ENCODE data around the gene BDH1. TPM values are rescaled to one million over a fixed set of nuclear protein-coding genes. Genes with fewer than 3 reads are reported as not detected.

The BDH1 gene
- polyA plus RNA-seq, 1 donor (not counting 4 experiments of a cell fraction or from before 2014, with no cell fraction given) = 30.2 TPM

DNA sequence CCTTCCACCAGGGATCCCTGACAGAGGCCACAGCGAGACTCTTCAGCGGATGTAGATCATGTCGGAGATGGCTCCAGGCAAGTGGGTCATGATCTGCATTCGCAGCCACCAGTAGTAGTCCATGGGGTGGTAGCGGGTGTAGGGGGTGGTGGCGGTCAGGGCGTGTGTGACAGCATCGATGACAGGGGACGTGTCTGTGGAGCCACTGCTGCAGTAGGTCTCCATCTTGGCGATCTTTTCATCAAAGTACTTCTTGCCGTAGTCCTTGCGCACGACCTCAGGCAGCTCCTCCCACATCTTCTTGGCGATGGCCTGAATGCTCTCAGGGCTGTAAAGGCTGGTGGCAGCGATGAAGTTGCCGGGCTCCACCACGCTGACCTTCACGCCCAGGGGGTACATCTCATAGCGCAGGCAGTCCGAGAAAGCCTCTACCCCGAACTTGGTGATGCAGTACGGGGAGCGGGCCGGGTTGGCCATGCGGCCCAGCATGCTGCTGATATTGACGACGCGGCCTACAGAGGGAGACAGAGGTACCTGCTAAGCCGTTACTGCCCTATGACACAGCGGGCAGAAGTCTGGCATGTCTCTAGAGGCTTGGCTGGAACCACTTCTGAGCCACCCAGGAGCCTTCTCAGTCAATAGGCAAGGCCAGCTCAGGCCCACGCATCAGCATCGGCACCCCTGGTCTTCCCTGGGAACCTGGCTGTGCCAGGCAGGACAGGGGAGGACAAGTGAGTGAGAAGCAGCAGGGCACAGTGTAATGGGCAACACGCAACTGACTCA, 43.7 kb downstream of the BDH1 start:
- no peaks in the 10 kb centered on the region for H3K9me3 ChIP-seq (ENCODE audit: control insufficient read depth, low read depth, low read length)
- H2AFZ ChIP-seq (ENCODE audit: control insufficient read depth, low read length) = no peak overlapping the region
- DNase-seq (ENCODE audit: low read depth, low spot score) (no peak), FAIRE-seq (no peak)
- H4K20me1 ChIP-seq (ENCODE audit: control insufficient read depth, extremely low read depth, insufficient read depth, low read length) = no peaks in the 10 kb centered on the region
- peaks cover 1% of the 10 kb centered on the region for H3K79me2 ChIP-seq (ENCODE audit: control insufficient read depth, insufficient read depth, low read length)
- no peak overlapping the region for H3K4me3 ChIP-seq (ENCODE audit: control insufficient read depth in 2 of 3, extremely low read depth in 1 of 3, insufficient read depth in 2 of 3, low read depth in 1 of 3, low read length in 3 of 3)
- no peak overlapping the region for H3K27ac ChIP-seq (ENCODE audit: control insufficient read depth, insufficient read depth, low read length)
- H3K9ac ChIP-seq (ENCODE audit: control insufficient read depth, extremely low read depth, insufficient read depth, low read length) = no peak overlapping the region
- no peaks in the 10 kb centered on the region for H3K27me3 ChIP-seq (ENCODE audit: control insufficient read depth, extremely low read depth, insufficient read depth, low read length)
- H3K36me3 ChIP-seq (ENCODE audit: control insufficient read depth in 2 of 2, extremely low read depth in 1 of 2, insufficient read depth in 2 of 2, low read length in 2 of 2) = peaks cover 0 to 14% of the 10 kb centered on the region in 2 experiments
- peaks cover 52% of the 10 kb centered on the region for H3K4me1 ChIP-seq (ENCODE audit: control insufficient read depth, extremely low read depth, insufficient read depth, low read length)
- dilution Hi-C loops (cut with MboI; ENCODE audit: extremely low pct_ligation_motif_present, low sequenced_read_pairs) = no loop called here
- TF ChIP-seq EZH2 (IDR thresholded peaks at IDR 0.05; ENCODE audit: low read length) = no peak
- no peak for TF ChIP-seq CTCF (optimal IDR thresholded peaks at IDR 0.05 in 1 of 3, IDR thresholded peaks at IDR 0.05 in 1 of 3, conservative IDR thresholded peaks at IDR 0.05 in 1 of 3; ENCODE audit: extremely low read depth in 1 of 3, insufficient read depth in 2 of 3, low read length in 3 of 3)
- H3K9me1 ChIP-seq (ENCODE audit: control insufficient read depth, extremely low read depth, insufficient read depth, low read length) = no peaks in the 10 kb centered on the region
- no peak overlapping the region for H3K4me2 ChIP-seq (ENCODE audit: control insufficient read depth, extremely low read depth, insufficient read depth, low read depth, low read length)

- Histone ChIP-seq H3K27ac (ENCODE audit: control insufficient read depth, insufficient read depth, low read length) (no peak overlapping the region), H3K27me3 (ENCODE audit: control insufficient read depth, extremely low read depth, insufficient read depth, low read length) (no peaks in the 10 kb centered on the region), H3K9me3 (ENCODE audit: control insufficient read depth, low read depth, low read length) (no peaks in the 10 kb centered on the region), H4K20me1 (ENCODE audit: control insufficient read depth, extremely low read depth, insufficient read depth, low read length) (no peaks in the 10 kb centered on the region), H3K4me1 (ENCODE audit: control insufficient read depth, extremely low read depth, insufficient read depth, low read length) (peaks cover 48% of the 10 kb centered on the region), H3K4me2 (ENCODE audit: control insufficient read depth, extremely low read depth, insufficient read depth, low read depth, low read length) (no peak overlapping the region), H3K4me3 (ENCODE audit: control insufficient read depth in 2 of 3, extremely low read depth in 1 of 3, insufficient read depth in 2 of 3, low read depth in 1 of 3, low read length in 3 of 3) (no peak overlapping the region), H2AFZ (ENCODE audit: control insufficient read depth, low read length) (no peak overlapping the region), H3K9me1 (ENCODE audit: control insufficient read depth, extremely low read depth, insufficient read depth, low read length) (no peaks in the 10 kb centered on the region), H3K79me2 (ENCODE audit: control insufficient read depth, insufficient read depth, low read length) (peaks cover 1% of the 10 kb centered on the region), H3K36me3 (ENCODE audit: control insufficient read depth in 2 of 2, extremely low read depth in 1 of 2, insufficient read depth in 2 of 2, low read length in 2 of 2) (peaks cover 0 to 14% of the 10 kb centered on the region in 2 experiments), H3K9ac (ENCODE audit: control insufficient read depth, extremely low read depth, insufficient read depth, low read length) (no peak overlapping the region)
- no peak for DNase-seq (ENCODE audit: low read depth, low spot score)
- no peak for FAIRE-seq
- TF ChIP-seq CTCF (optimal IDR thresholded peaks at IDR 0.05 in 1 of 3, IDR thresholded peaks at IDR 0.05 in 1 of 3, conservative IDR thresholded peaks at IDR 0.05 in 1 of 3; ENCODE audit: extremely low read depth in 1 of 3, insufficient read depth in 2 of 3, low read length in 3 of 3) (no peak), EZH2 (IDR thresholded peaks at IDR 0.05; ENCODE audit: low read length) (no peak)
- dilution Hi-C loops (cut with MboI; ENCODE audit: extremely low pct_ligation_motif_present, low sequenced_read_pairs) = no loop called here
Observed at GRCh38 chr3:197511130-197511529, 44.6 kb downstream of the BDH1 start.
